Measurements from ENCODE around the gene SWT1. TPM values are rescaled to one million over a fixed set of nuclear protein-coding genes. Genes with fewer than 3 reads are reported as not detected.

Gene SWT1
- total RNA-seq, 1 donor from 2014 or later: 3.5 TPM

- H3K9me3 Mint-ChIP-seq (ENCODE audit: low read depth): no peaks in the 10 kb centered on the region
- no peaks in the 10 kb centered on the region for H3K27me3 Mint-ChIP-seq (ENCODE audit: low read depth)
- H3K4me3 Mint-ChIP-seq (ENCODE audit: unreplicated experiment): peak overlapping the region; percentile 97
- peaks cover 60% of the 10 kb centered on the region for H3K4me1 Mint-ChIP-seq (ENCODE audit: low read depth)
- no peak for DNase-seq (ENCODE audit: low spot score)
- peaks cover 13% of the 10 kb centered on the region for H3K36me3 Mint-ChIP-seq (ENCODE audit: low read depth)
- H3K27ac Mint-ChIP-seq (ENCODE audit: unreplicated experiment): peak overlapping the region; percentile 94
- TF ChIP-seq CTCF (IDR thresholded peaks at IDR 0.05): no peak
Observed at GRCh38 chr1:185312361-185313138, 155.6 kb downstream of the SWT1 start.

DNA sequence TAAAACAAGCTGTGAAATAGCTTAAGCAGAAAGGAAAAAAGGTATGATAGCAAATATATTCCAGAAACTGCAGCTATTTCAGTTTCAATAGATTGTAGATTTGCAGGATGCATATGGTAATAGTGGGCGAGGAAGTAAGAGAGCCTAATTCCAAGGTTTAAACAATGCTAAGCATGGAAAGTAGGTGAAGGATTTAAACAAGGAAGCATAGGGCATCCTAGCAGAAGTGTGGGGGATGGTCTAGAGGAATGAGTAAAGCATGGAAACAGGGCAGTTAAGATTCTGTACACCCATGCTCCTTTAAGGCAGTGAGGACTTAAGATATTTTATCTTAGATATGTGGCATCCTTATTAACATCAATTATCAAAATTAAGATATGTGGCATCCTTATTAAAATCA is 157.4 kb downstream of the SWT1 start:
- Mint-ChIP-seq H3K4me3 (ENCODE audit: unreplicated experiment) (peak overlapping the region; percentile 97), H3K9me3 (ENCODE audit: low read depth) (no peaks in the 10 kb centered on the region), H3K36me3 (ENCODE audit: low read depth) (peaks cover 3% of the 10 kb centered on the region), H3K27me3 (ENCODE audit: low read depth) (no peaks in the 10 kb centered on the region), H3K4me1 (ENCODE audit: low read depth) (peaks cover 67% of the 10 kb centered on the region), H3K27ac (ENCODE audit: unreplicated experiment) (peak overlapping the region; percentile 94)
- no peak for DNase-seq (ENCODE audit: low spot score)
- TF ChIP-seq CTCF (IDR thresholded peaks at IDR 0.05): no peak

- H3K4me3 Mint-ChIP-seq (ENCODE audit: unreplicated experiment): peak overlapping the region; percentile 97
- DNase-seq (ENCODE audit: low spot score): no peak
- H3K9me3 Mint-ChIP-seq (ENCODE audit: low read depth): no peaks in the 10 kb centered on the region
- H3K27ac Mint-ChIP-seq (ENCODE audit: unreplicated experiment): peak overlapping the region; percentile 94
- TF ChIP-seq CTCF (IDR thresholded peaks at IDR 0.05): no peak
- no peaks in the 10 kb centered on the region for H3K27me3 Mint-ChIP-seq (ENCODE audit: low read depth)
- H3K36me3 Mint-ChIP-seq (ENCODE audit: low read depth): peaks cover 3% of the 10 kb centered on the region
- peaks cover 63% of the 10 kb centered on the region for H3K4me1 Mint-ChIP-seq (ENCODE audit: low read depth)
Observed at GRCh38 chr1:185315445-185316071, 158.6 kb downstream of the SWT1 start.

DNA sequence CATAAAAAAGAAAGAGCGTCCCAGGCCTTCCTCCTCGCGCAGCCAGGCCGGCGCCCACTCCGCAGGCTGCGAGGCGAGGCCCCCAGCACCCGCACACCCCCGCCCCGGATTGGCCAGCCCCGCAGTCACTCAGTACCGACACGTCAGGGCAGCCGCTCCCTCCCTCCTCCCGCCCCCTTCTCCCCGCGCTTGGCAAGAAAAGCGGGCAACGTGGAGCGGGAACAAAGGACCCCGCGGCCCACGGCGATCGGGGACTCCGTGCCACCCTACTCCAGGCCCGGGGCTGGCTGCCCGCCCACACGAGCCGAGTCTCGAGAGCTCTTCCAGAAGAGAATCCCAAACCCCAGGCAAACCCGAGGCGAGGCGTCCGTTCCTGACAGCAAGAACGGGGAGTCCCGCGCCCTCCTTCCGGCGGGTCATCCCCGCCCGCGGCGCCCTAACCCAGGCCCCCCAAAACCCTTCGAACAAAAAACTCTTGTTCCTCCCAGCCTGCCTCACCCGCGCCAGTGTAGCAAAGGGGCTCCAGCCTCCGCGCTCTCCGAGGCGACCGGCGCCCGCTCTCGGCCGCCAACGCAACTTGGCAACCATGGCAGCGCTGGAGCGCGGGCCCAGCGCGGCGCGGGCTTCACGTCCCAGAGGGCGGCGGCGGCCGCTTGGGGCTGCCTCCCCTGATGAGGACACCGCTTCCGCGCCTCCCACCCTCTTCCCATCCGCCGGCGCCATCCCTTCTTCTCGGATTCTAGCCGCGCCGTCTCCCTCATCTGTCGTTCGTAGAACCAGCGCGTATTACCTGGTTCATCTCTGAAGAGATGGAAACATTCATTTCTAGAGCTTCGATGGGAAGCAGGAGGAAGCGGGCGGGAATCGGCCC is 159.4 kb downstream of the SWT1 start:
- Mint-ChIP-seq H3K9me3 (ENCODE audit: low read depth) (peaks cover 6% of the 10 kb centered on the region), H3K4me1 (ENCODE audit: low read depth) (peaks cover 56% of the 10 kb centered on the region), H3K4me3 (ENCODE audit: unreplicated experiment) (peak overlapping the region; percentile 97), H3K27ac (ENCODE audit: unreplicated experiment) (peak overlapping the region; percentile 94), H3K27me3 (ENCODE audit: low read depth) (no peaks in the 10 kb centered on the region), H3K36me3 (ENCODE audit: low read depth) (peaks cover 1% of the 10 kb centered on the region)
- TF ChIP-seq CTCF (IDR thresholded peaks at IDR 0.05): peak; percentile 69
- DNase-seq (ENCODE audit: low spot score): peak; percentile 95

Data from chondrocyte (in vitro differentiated cells).